ENCODE results near the gene SVIP. TPM values are rescaled to one million over a fixed set of nuclear protein-coding genes. Genes with fewer than 3 reads are reported as not detected.
A peak's percentile ranks its signal among the peaks of the same experiment; 100 is the strongest.

SVIP gene
- 51.4 TPM for polyA plus RNA-seq (2012; ENCODE audit: missing spikeins)

- FAIRE-seq (peak; percentile 98), DNase-seq (ENCODE audit: insufficient read length) (peak; percentile 52)
- TF ChIP-seq POLR2A (IDR thresholded peaks at IDR 0.05; ENCODE audit: low read depth, low read length), result peak; percentile 84
- TF ChIP-seq POLR2AphosphoS5 (IDR thresholded peaks at IDR 0.05; ENCODE audit: low read depth, low read length), result peak; percentile 74
- 0 out of 2 replicates have a peak, but pooled peaks have one; percentile 43 for TF ChIP-seq TAF1 (IDR thresholded peaks at IDR 0.05; ENCODE audit: borderline replicate concordance, low read depth, low read length)
Measured at GRCh38 chr11:22829231-22830081, at the start of gene SVIP. SVIP (minus strand) TSS chr11:22829801; CDS start chr11:22829748, 53 bp downstream.

- TF ChIP-seq TAF1 (IDR thresholded peaks at IDR 0.05; ENCODE audit: borderline replicate concordance, low read depth, low read length) (no peak), POLR2AphosphoS5 (IDR thresholded peaks at IDR 0.05; ENCODE audit: low read depth, low read length) (no peak), POLR2A (IDR thresholded peaks at IDR 0.05; ENCODE audit: low read depth, low read length) (no peak)
- DNase-seq (ENCODE audit: insufficient read length) (no peak), FAIRE-seq (no peak)
Measured at GRCh38 chr11:22878604-22879003, 49.0 kb upstream of the SVIP start.

GRCh38 chr11:22878039-22878438 is 48.4 kb upstream of the SVIP start:
- FAIRE-seq (no peak), DNase-seq (ENCODE audit: insufficient read length) (no peak)
- TF ChIP-seq TAF1 (IDR thresholded peaks at IDR 0.05; ENCODE audit: borderline replicate concordance, low read depth, low read length), result no peak
- TF ChIP-seq POLR2A (IDR thresholded peaks at IDR 0.05; ENCODE audit: low read depth, low read length), result no peak
- TF ChIP-seq POLR2AphosphoS5 (IDR thresholded peaks at IDR 0.05; ENCODE audit: low read depth, low read length), result no peak

GRCh38 chr11:22875869-22876473 is 46.4 kb upstream of the SVIP start:
- no peak for TF ChIP-seq TAF1 (IDR thresholded peaks at IDR 0.05; ENCODE audit: borderline replicate concordance, low read depth, low read length)
- no peak for TF ChIP-seq POLR2AphosphoS5 (IDR thresholded peaks at IDR 0.05; ENCODE audit: low read depth, low read length)
- no peak for TF ChIP-seq POLR2A (IDR thresholded peaks at IDR 0.05; ENCODE audit: low read depth, low read length)
- peak; percentile 19 for DNase-seq (ENCODE audit: insufficient read length)
- peak; percentile 80 for FAIRE-seq

- no peak for DNase-seq (ENCODE audit: insufficient read length)
- FAIRE-seq, result no peak
- TF ChIP-seq POLR2A (IDR thresholded peaks at IDR 0.05; ENCODE audit: low read depth, low read length) (no peak), POLR2AphosphoS5 (IDR thresholded peaks at IDR 0.05; ENCODE audit: low read depth, low read length) (no peak)
Measured at GRCh38 chr11:22869325-22869724, 39.7 kb upstream of the SVIP start.

GRCh38 chr11:22860241-22860640 is 30.6 kb upstream of the SVIP start, which contains the start of gene CCDC179:
CCDC179 (minus strand) TSS chr11:22860474; CDS start chr11:22860421, 53 bp downstream.
- no peak for FAIRE-seq
- DNase-seq (ENCODE audit: insufficient read length), result no peak
- no peak for TF ChIP-seq POLR2A (IDR thresholded peaks at IDR 0.05; ENCODE audit: low read depth, low read length)
- no peak for TF ChIP-seq POLR2AphosphoS5 (IDR thresholded peaks at IDR 0.05; ENCODE audit: low read depth, low read length)
- no peak for TF ChIP-seq TAF1 (IDR thresholded peaks at IDR 0.05; ENCODE audit: borderline replicate concordance, low read depth, low read length)

GRCh38 chr11:22859756-22860155 is 30.2 kb upstream of the SVIP start:
- peak; percentile 14 for FAIRE-seq
- TF ChIP-seq POLR2A (IDR thresholded peaks at IDR 0.05; ENCODE audit: low read depth, low read length), result no peak
- no peak for TF ChIP-seq POLR2AphosphoS5 (IDR thresholded peaks at IDR 0.05; ENCODE audit: low read depth, low read length)
- no peak for TF ChIP-seq TAF1 (IDR thresholded peaks at IDR 0.05; ENCODE audit: borderline replicate concordance, low read depth, low read length)
- DNase-seq (ENCODE audit: insufficient read length), result no peak

- DNase-seq (ENCODE audit: insufficient read length), result no peak
- no peak for TF ChIP-seq POLR2A (IDR thresholded peaks at IDR 0.05; ENCODE audit: low read depth, low read length)
- TF ChIP-seq TAF1 (IDR thresholded peaks at IDR 0.05; ENCODE audit: borderline replicate concordance, low read depth, low read length), result no peak
- no peak for TF ChIP-seq POLR2AphosphoS5 (IDR thresholded peaks at IDR 0.05; ENCODE audit: low read depth, low read length)
- FAIRE-seq, result no peak
Measured at GRCh38 chr11:22851477-22851876, 21.9 kb upstream of the SVIP start.

- FAIRE-seq (no peak), DNase-seq (ENCODE audit: insufficient read length) (no peak)
Measured at GRCh38 chr11:22846726-22847125, 17.1 kb upstream of the SVIP start.

GRCh38 chr11:22832315-22833015 is 2.9 kb upstream of the SVIP start:
- no peak for FAIRE-seq
- DNase-seq (ENCODE audit: insufficient read length), result no peak
- TF ChIP-seq POLR2AphosphoS5 (IDR thresholded peaks at IDR 0.05; ENCODE audit: low read depth, low read length), result no peak
- no peak for TF ChIP-seq POLR2A (IDR thresholded peaks at IDR 0.05; ENCODE audit: low read depth, low read length)
- no peak for TF ChIP-seq TAF1 (IDR thresholded peaks at IDR 0.05; ENCODE audit: borderline replicate concordance, low read depth, low read length)

More at GRCh38 chr11:22846726-22847125, 17.1 kb upstream of the SVIP start:
- TF ChIP-seq POLR2A (IDR thresholded peaks at IDR 0.05; ENCODE audit: low read depth, low read length) (no peak), TAF1 (IDR thresholded peaks at IDR 0.05; ENCODE audit: borderline replicate concordance, low read depth, low read length) (no peak), POLR2AphosphoS5 (IDR thresholded peaks at IDR 0.05; ENCODE audit: low read depth, low read length) (no peak)

GRCh38 chr11:22830082-22830414 is 447 bp upstream of the SVIP start:
- no peak for DNase-seq (ENCODE audit: insufficient read length)
- no peak for FAIRE-seq
- TF ChIP-seq POLR2AphosphoS5 (IDR thresholded peaks at IDR 0.05; ENCODE audit: low read depth, low read length) (no peak), POLR2A (IDR thresholded peaks at IDR 0.05; ENCODE audit: low read depth, low read length) (no peak), TAF1 (IDR thresholded peaks at IDR 0.05; ENCODE audit: borderline replicate concordance, low read depth, low read length) (no peak)
